ENCODE results near the gene GRAMD2A.

The GRAMD2A gene

GRCh38 chr15:72217216-72217615, 19.6 kb upstream of the GRAMD2A start:
- DNase-seq (ENCODE audit: low spot score), result no peak

- no peak for DNase-seq (ENCODE audit: low spot score)
These were observed 18.5 kb upstream of the GRAMD2A start for GRCh38 chr15:72216079-72216478.

GRCh38 chr15:72207558-72208085, 10.0 kb upstream of the GRAMD2A start:
- no peak for DNase-seq (ENCODE audit: low spot score)

- DNase-seq (ENCODE audit: low spot score), result no peak
These were observed 9.1 kb upstream of the GRAMD2A start for GRCh38 chr15:72206677-72207000.

GRCh38 chr15:72205896-72206676, 8.5 kb upstream of the GRAMD2A start:
- no peak for DNase-seq (ENCODE audit: low spot score)

GRCh38 chr15:72205273-72205672, 7.7 kb upstream of the GRAMD2A start:
- no peak for DNase-seq (ENCODE audit: low spot score)

- DNase-seq (ENCODE audit: low spot score), result peak; percentile 79
These were observed 5.9 kb upstream of the GRAMD2A start for GRCh38 chr15:72203507-72203837.

- no peak for DNase-seq (ENCODE audit: low spot score)
These were observed 5.4 kb upstream of the GRAMD2A start for GRCh38 chr15:72202801-72203506.

- no peak for DNase-seq (ENCODE audit: low spot score)
These were observed 4.7 kb upstream of the GRAMD2A start for GRCh38 chr15:72202302-72202701.

GRCh38 chr15:72201391-72201921, 3.9 kb upstream of the GRAMD2A start:
- DNase-seq (ENCODE audit: low spot score), result no peak

- DNase-seq (ENCODE audit: low spot score), result no peak
These were observed 3.0 kb upstream of the GRAMD2A start for GRCh38 chr15:72200395-72201237.

GRCh38 chr15:72199721-72200212, 2.2 kb upstream of the GRAMD2A start:
- DNase-seq (ENCODE audit: low spot score), result no peak

GRCh38 chr15:72199205-72199515, 1.6 kb upstream of the GRAMD2A start:
- no peak for DNase-seq (ENCODE audit: low spot score)

- no peak for DNase-seq (ENCODE audit: low spot score)
These were observed 993 bp upstream of the GRAMD2A start for GRCh38 chr15:72198356-72199204.

GRCh38 chr15:72197041-72197459, 537 bp downstream of the GRAMD2A start:
- no peak for DNase-seq (ENCODE audit: low spot score)

- no peak for DNase-seq (ENCODE audit: low spot score)
These were observed 1.1 kb downstream of the GRAMD2A start for GRCh38 chr15:72196409-72197040.

GRCh38 chr15:72195101-72195511, 2.5 kb downstream of the GRAMD2A start:
- DNase-seq (ENCODE audit: low spot score), result no peak

- no peak for DNase-seq (ENCODE audit: low spot score)
These were observed 3.7 kb downstream of the GRAMD2A start for GRCh38 chr15:72193836-72194396.

GRCh38 chr15:72192416-72192815, 5.2 kb downstream of the GRAMD2A start:
- DNase-seq (ENCODE audit: low spot score), result no peak

GRCh38 chr15:72189250-72189902, 8.2 kb downstream of the GRAMD2A start:
- no peak for DNase-seq (ENCODE audit: low spot score)

Data from left forelimb (tissue), 1 donor.